ENCODE measurements around the gene CFAP46. TPM values are rescaled to one million over a fixed set of nuclear protein-coding genes. Genes with fewer than 3 reads are reported as not detected.

CFAP46 gene
- total and polyA plus RNA-seq, 2 of the 8 experiments (the other 6 are each of a cell fraction or from before 2014, with no cell fraction given): 2.6 to 4.8 TPM

GRCh38 chr10:132861116-132861691, 81.2 kb downstream of the CFAP46 start:
- H2BK120ac ChIP-seq (replicated peaks; ENCODE audit: low read depth, low read length): no peak overlapping the region
- H2BK20ac ChIP-seq (ENCODE audit: low read length): peak overlapping the region; percentile 87; the same call in 1 of the 2 replicates
- no peak overlapping the region for H2AFZ ChIP-seq (ENCODE audit: low read length)
- no peak overlapping the region for H3K27ac ChIP-seq (ENCODE audit: low read depth, low read length)
- CTCF ChIA-PET (ENCODE audit: partially characterized antibody): interaction anchor here (1.0 to 4.1 kb wide), 13 partner anchors 9 to 310 kb away, joined by 3 to 18 read pairs (median 6); no protein-coding TSS in a partner anchor
- no peaks in the 10 kb centered on the region for H3K9me3 ChIP-seq (ENCODE audit: insufficient read depth in 2 of 2, low read depth in 1 of 2, low read length in 1 of 2)
- peak overlapping the region; percentile 85 for H4K91ac ChIP-seq (replicated peaks; ENCODE audit: insufficient read length, low read length)
- H3K27me3 ChIP-seq (replicated peaks in 1 of 4; ENCODE audit: control insufficient read depth in 3 of 4, extremely low read depth in 1 of 4, insufficient read depth in 3 of 4, low read length in 3 of 4): no peaks in the 10 kb centered on the region; a peak in 1 of 7 replicates
- H3K23me2 ChIP-seq (ENCODE audit: low read depth, low read length): no peaks in the 10 kb centered on the region
- H4K8ac ChIP-seq (ENCODE audit: extremely low read depth, insufficient read depth, low read length): peak overlapping the region; percentile 79; the same call in 1 of the 2 replicates
- no peaks in the 10 kb centered on the region for H3K36me3 ChIP-seq (ENCODE audit: control insufficient read depth in 2 of 4, insufficient read depth in 4 of 4, low read length in 3 of 4)
- POLR2A ChIA-PET (ENCODE audit: partially characterized antibody): no interaction called here
- H3K9ac ChIP-seq (replicated peaks in 1 of 4; ENCODE audit: extremely low read depth in 1 of 4, low read depth in 3 of 4, low read length in 3 of 4): no peak overlapping the region
- no peaks in the 10 kb centered on the region for H3K79me2 ChIP-seq (ENCODE audit: control insufficient read depth in 1 of 2, insufficient read depth in 2 of 2, low read length in 2 of 2)
- no peak overlapping the region for H3K56ac ChIP-seq (replicated peaks; ENCODE audit: insufficient read length, low read depth, low read length)
- no peak for FAIRE-seq
- H2BK12ac ChIP-seq (ENCODE audit: low read depth, low read length): 0 out of 2 replicates have a peak overlapping the region, but pooled peaks have one; percentile 39
- no peak overlapping the region for H3K23ac ChIP-seq (ENCODE audit: insufficient read length)
- no peak overlapping the region for H3K4me3 ChIP-seq (ENCODE audit: extremely low read depth in 1 of 4, insufficient read depth in 2 of 4, low read depth in 3 of 4, low read length in 4 of 4)
- H3K4me2 ChIP-seq (ENCODE audit: insufficient read depth in 1 of 2, low read depth in 2 of 2, low read length in 2 of 2): no peak overlapping the region
- 0 out of 2 replicates have a peak overlapping the region, but pooled peaks have one; percentile 35 for H2BK5ac ChIP-seq (ENCODE audit: low read depth, low read length)
- DNase-seq (ENCODE audit: low read depth in 1 of 2, low spot score in 2 of 2): peak in 1 of 2 experiments; percentile 41
- no peak overlapping the region for H4K5ac ChIP-seq (ENCODE audit: insufficient read length, low read depth, low read length)
- no peak overlapping the region for H3K14ac ChIP-seq (ENCODE audit: insufficient read length)
- TF ChIP-seq NRF1 (IDR thresholded peaks at IDR 0.05; ENCODE audit: low read depth, low read length) (no peak), POLR2AphosphoS5 (IDR thresholded peaks at IDR 0.05; ENCODE audit: low read depth, low read length) (no peak), PHF8 (conservative IDR thresholded peaks at IDR 0.05; ENCODE audit: low read depth, low read length) (no peak), CEBPB (IDR thresholded peaks at IDR 0.05; ENCODE audit: low read depth, low read length) (no peak), MAX (IDR thresholded peaks at IDR 0.05) (no peak), ATF3 (IDR thresholded peaks at IDR 0.05; ENCODE audit: insufficient read depth, low read depth, low read length) (no peak), CBX8 (IDR thresholded peaks at IDR 0.05; ENCODE audit: borderline replicate concordance, low read depth, low read length) (no peak), YY1 (IDR thresholded peaks at IDR 0.05; ENCODE audit: low read depth, low read length) (no peak), MAFK (IDR thresholded peaks at IDR 0.05; ENCODE audit: low read depth, low read length) (no peak), POLR2A (IDR thresholded peaks at IDR 0.05; ENCODE audit: control extremely low read depth in 1 of 2, low read depth in 2 of 2, low read length in 2 of 2) (no peak), USF2 (IDR thresholded peaks at IDR 0.05; ENCODE audit: low read length) (no peak), EGR1 (IDR thresholded peaks at IDR 0.05; ENCODE audit: borderline replicate concordance, low read depth, low read length) (no peak)
- H2BK15ac ChIP-seq (ENCODE audit: low read length): peak overlapping the region; percentile 46; the same call in 1 of the 2 replicates
- H3K4me1 ChIP-seq (replicated peaks in 1 of 4; ENCODE audit: control insufficient read depth in 3 of 4, insufficient read depth in 4 of 4, low read length in 3 of 4): peaks cover 0 to 6% (median 3%) of the 10 kb centered on the region in 4 experiments; a peak in 5 of 7 replicates
- no peak overlapping the region for H3K4ac ChIP-seq (replicated peaks; ENCODE audit: insufficient read length, low read depth, low read length)
- no peak overlapping the region for H3K18ac ChIP-seq (ENCODE audit: extremely low read depth, low read length)
- no peaks in the 10 kb centered on the region for H3K79me1 ChIP-seq (ENCODE audit: low read depth, low read length)
- 94% methylated on average over 21 of the region's 22 CpGs; no CpG with 5 or more reads in 1 of the 2 experiments for WGBS, 2 experiments (ENCODE audit: extremely low coverage in 1 of 2, insufficient coverage in 1 of 2, insufficient read length in 1 of 2, insufficient replicate concordance in 2 of 2, low coverage in 1 of 2, low lambda C conversion rate in 2 of 2, missing lambda C conversion rate in 1 of 2)
- no peak overlapping the region for H2AK5ac ChIP-seq (ENCODE audit: low read depth, low read length)
- no peaks in the 10 kb centered on the region for H4K20me1 ChIP-seq (replicated peaks in 1 of 2; ENCODE audit: control insufficient read depth in 1 of 2, insufficient read depth in 2 of 2, low read length in 2 of 2)
